OCI-LY1 (cell line): Measurements from ENCODE around the gene VPS41.

Source experiments
- H2AFZ ChIP-seq: fragments of 200-600 bp; sonication (generic), shearing (Covaris generic); 2 replicates; pipeline ENCODE4 v1.6.0; 2014; ENCODE audit warnings: antibody characterized with exemption, mild to moderate bottlenecking, low read length
- H3F3A ChIP-seq: fragments of 200-600 bp; sonication (generic), shearing (Covaris generic); 2 replicates; pipeline ENCODE4 v1.6.0; 2014; ENCODE audit warnings: mild to moderate bottlenecking, antibody characterized with exemption, low read length, moderate library complexity; ENCODE audit not compliant: insufficient read depth
- H3K27ac ChIP-seq: fragments of 200-600 bp; sonication (generic); 2 replicates; pipeline ENCODE4 v1.5.1; 2014; ENCODE audit warnings: low read length, mixed run types, mild to moderate bottlenecking, low read depth; ENCODE audit not compliant: poor library complexity, severe bottlenecking
- H3K27me3 ChIP-seq: fragments of 200-600 bp; sonication (generic); 2 replicates; pipeline ENCODE4 v1.6.0; 2014; ENCODE audit warnings: antibody characterized with exemption, mild to moderate bottlenecking, low read length, moderate library complexity; ENCODE audit not compliant: insufficient read depth
- H3K36me3 ChIP-seq: fragments of 200-600 bp; sonication (generic); 2 replicates; pipeline ENCODE4 v1.6.1; 2014; ENCODE audit warnings: mild to moderate bottlenecking, antibody characterized with exemption, low read length, moderate library complexity, mixed read lengths; ENCODE audit not compliant: insufficient read depth
- H3K4me1 ChIP-seq: fragments of 200-600 bp; sonication (generic); 2 replicates; pipeline ENCODE4 v1.5.1; 2014; ENCODE audit warnings: mild to moderate bottlenecking, low read length, moderate library complexity; ENCODE audit not compliant: insufficient read depth, severe bottlenecking
- H3K4me2 ChIP-seq: fragments of 200-600 bp; sonication (generic), shearing (Covaris generic); 2 replicates; pipeline ENCODE4 v1.6.1; 2014; ENCODE audit warnings: low read length
- H3K4me3 ChIP-seq: fragments of 200-600 bp; sonication (generic); 2 replicates; pipeline ENCODE4 v1.5.1; 2014; ENCODE audit warnings: low read length, low read depth, mild to moderate bottlenecking, mixed read lengths; ENCODE audit not compliant: poor library complexity, severe bottlenecking
- H3K79me2 ChIP-seq: fragments of 200-600 bp; shearing (Covaris generic); 2 replicates; pipeline ENCODE4 v1.6.1; 2016; ENCODE audit warnings: mixed run types, low read length, mixed read lengths; ENCODE audit not compliant: insufficient read depth
- H3K9ac ChIP-seq: fragments of 200-600 bp; sonication (generic), shearing (Covaris generic); 2 replicates; pipeline ENCODE4 v1.6.1; 2014; ENCODE audit warnings: mild to moderate bottlenecking, low read length, mixed read lengths
- H3K9me2 ChIP-seq: fragments of 200-600 bp; sonication (generic), shearing (Covaris generic); 2 replicates; pipeline ENCODE4 v1.6.1; 2014; ENCODE audit warnings: low read depth, mild to moderate bottlenecking, low read length, mixed read lengths
- H3K9me3 ChIP-seq: fragments of 200-600 bp; shearing (Covaris generic); 2 replicates; pipeline ENCODE4 v1.6.1; 2014; ENCODE audit warnings: low read length, mixed read lengths
- H4K20me1 ChIP-seq: fragments of 200-600 bp; sonication (generic), shearing (Covaris generic); 2 replicates; pipeline ENCODE4 v1.6.0; 2016; ENCODE audit warnings: mild to moderate bottlenecking, low read length; ENCODE audit not compliant: insufficient read depth
- CTCF ChIP-seq: fragments of 200-600 bp; sonication (generic), shearing (Covaris generic); IDR thresholded peaks from 2 replicates; pipeline ENCODE4 v1.5.1; 2017; ENCODE audit warnings: mild to moderate bottlenecking, antibody characterized with exemption, low read length, moderate library complexity, mixed read lengths
- EZH2 ChIP-seq: fragments of 200-600 bp; sonication (generic), shearing (Covaris generic); IDR thresholded peaks from 2 replicates; pipeline ENCODE4 v1.8.0; 2017; ENCODE audit warnings: borderline replicate concordance, mixed run types, mild to moderate bottlenecking, antibody characterized with exemption, low read length, moderate library complexity, mixed read lengths

VPS41 gene

GRCh38 chr7:38678698-38679054 lies 230.3 kb downstream of the VPS41 start:
- H2AFZ ChIP-seq = no peak overlapping the region
- H3K4me3 ChIP-seq = no peak overlapping the region
- no peaks in the 10 kb centered on the region for H3K27me3 ChIP-seq
- no peak for TF ChIP-seq CTCF
- no peak for TF ChIP-seq EZH2
- H3K9me3 ChIP-seq = no peaks in the 10 kb centered on the region
- H3K27ac ChIP-seq = no peak overlapping the region
- no peaks in the 10 kb centered on the region for H3K4me1 ChIP-seq
- H4K20me1 ChIP-seq = no peaks in the 10 kb centered on the region
- no peaks in the 10 kb centered on the region for H3F3A ChIP-seq
- H3K36me3 ChIP-seq = no peaks in the 10 kb centered on the region
- H3K9me2 ChIP-seq = no peaks in the 10 kb centered on the region
- no peaks in the 10 kb centered on the region for H3K79me2 ChIP-seq
- H3K4me2 ChIP-seq = no peak overlapping the region
- no peak overlapping the region for H3K9ac ChIP-seq

- H3K9me2 ChIP-seq = no peaks in the 10 kb centered on the region
- H3K4me1 ChIP-seq = no peaks in the 10 kb centered on the region
- no peak overlapping the region for H3K9ac ChIP-seq
- H3K27ac ChIP-seq = no peak overlapping the region
- no peaks in the 10 kb centered on the region for H3F3A ChIP-seq
- no peaks in the 10 kb centered on the region for H3K9me3 ChIP-seq
- H3K4me2 ChIP-seq = no peak overlapping the region
- H3K4me3 ChIP-seq = no peak overlapping the region
- no peaks in the 10 kb centered on the region for H3K27me3 ChIP-seq
- H2AFZ ChIP-seq = no peak overlapping the region
- H3K36me3 ChIP-seq = no peaks in the 10 kb centered on the region
- TF ChIP-seq EZH2 (no peak), CTCF (no peak)
- no peaks in the 10 kb centered on the region for H3K79me2 ChIP-seq
- H4K20me1 ChIP-seq = no peaks in the 10 kb centered on the region
These were observed 230.9 kb downstream of the VPS41 start for GRCh38 chr7:38677981-38678697.

- Histone ChIP-seq H3K4me1 (no peaks in the 10 kb centered on the region), H3K79me2 (no peaks in the 10 kb centered on the region), H3F3A (no peaks in the 10 kb centered on the region), H3K9me2 (no peaks in the 10 kb centered on the region), H3K4me2 (no peak overlapping the region), H2AFZ (no peak overlapping the region), H3K27me3 (no peaks in the 10 kb centered on the region), H3K4me3 (no peak overlapping the region), H3K27ac (no peak overlapping the region), H4K20me1 (no peaks in the 10 kb centered on the region), H3K9ac (no peak overlapping the region), H3K36me3 (no peaks in the 10 kb centered on the region), H3K9me3 (no peaks in the 10 kb centered on the region)
- TF ChIP-seq CTCF (no peak), EZH2 (no peak)
These were observed 233.4 kb downstream of the VPS41 start for GRCh38 chr7:38675494-38676106.
